ENCODE measurements around the gene TEX50.
"Not testable (repeated sequence)": the region's sequence is repeated elsewhere in the genome, so short reads cannot be mapped to it uniquely, and the experiment has no call there.

DNA sequence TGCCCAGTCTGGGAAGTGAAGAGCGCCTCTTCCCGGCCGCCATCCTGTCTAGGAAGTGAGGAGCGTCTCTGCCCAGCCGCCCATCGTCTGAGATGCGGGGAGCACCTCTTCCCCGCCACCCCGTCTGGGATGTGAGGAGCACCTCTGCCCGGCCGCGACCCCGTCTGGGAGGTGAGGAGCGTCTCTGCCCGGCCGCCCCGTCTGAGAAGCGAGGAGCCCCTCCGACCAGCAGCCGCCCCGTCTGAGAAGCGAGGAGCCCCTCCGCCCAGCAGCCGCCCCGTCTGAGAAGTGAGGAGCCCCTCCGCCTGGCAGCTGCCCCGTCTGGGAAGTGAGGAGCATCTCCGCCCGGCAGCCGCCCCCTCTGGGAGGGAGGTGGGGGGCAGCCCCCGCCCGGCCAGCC lies 22.1 kb upstream of the TEX50 start:
- TF ChIP-seq, protein P1, sequence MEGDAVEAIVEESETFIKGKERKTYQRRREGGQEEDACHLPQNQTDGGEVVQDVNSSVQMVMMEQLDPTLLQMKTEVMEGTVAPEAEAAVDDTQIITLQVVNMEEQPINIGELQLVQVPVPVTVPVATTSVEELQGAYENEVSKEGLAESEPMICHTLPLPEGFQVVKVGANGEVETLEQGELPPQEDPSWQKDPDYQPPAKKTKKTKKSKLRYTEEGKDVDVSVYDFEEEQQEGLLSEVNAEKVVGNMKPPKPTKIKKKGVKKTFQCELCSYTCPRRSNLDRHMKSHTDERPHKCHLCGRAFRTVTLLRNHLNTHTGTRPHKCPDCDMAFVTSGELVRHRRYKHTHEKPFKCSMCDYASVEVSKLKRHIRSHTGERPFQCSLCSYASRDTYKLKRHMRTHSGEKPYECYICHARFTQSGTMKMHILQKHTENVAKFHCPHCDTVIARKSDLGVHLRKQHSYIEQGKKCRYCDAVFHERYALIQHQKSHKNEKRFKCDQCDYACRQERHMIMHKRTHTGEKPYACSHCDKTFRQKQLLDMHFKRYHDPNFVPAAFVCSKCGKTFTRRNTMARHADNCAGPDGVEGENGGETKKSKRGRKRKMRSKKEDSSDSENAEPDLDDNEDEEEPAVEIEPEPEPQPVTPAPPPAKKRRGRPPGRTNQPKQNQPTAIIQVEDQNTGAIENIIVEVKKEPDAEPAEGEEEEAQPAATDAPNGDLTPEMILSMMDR (IDR thresholded peaks at IDR 0.05; ENCODE audit: borderline replicate concordance, extremely low read depth, low read length, poor library complexity, severe bottlenecking) = not testable (repeated sequence)
- not testable (repeated sequence) for TF ChIP-seq EZH2 (IDR thresholded peaks at IDR 0.05; ENCODE audit: borderline replicate concordance, low read depth, low read length, severe bottlenecking)

All from DND-41 (cell line).